SJCRH30 (cell line): ENCODE results near the gene SCEL. TPM values are rescaled to one million over a fixed set of nuclear protein-coding genes. Genes with fewer than 3 reads are reported as not detected.
A peak's percentile ranks its signal among the peaks of the same experiment; 100 is the strongest.
"Not testable (repeated sequence)": the region's sequence is repeated elsewhere in the genome, so short reads cannot be mapped to it uniquely, and the experiment has no call there.

Source experiments
- DNase-seq, 2 experiments: peaks; one replicate each; pipeline ENCODE4 v3.0.0-alpha.2; 2015 to 2020
- H3K27ac ChIP-seq: fragments of 250-450 bp; sonication (Bioruptor Pico); 2 replicates; pipeline ENCODE4 v1.5.1; 2020; ENCODE audit warnings: mild to moderate bottlenecking, moderate library complexity
- H3K27me3 ChIP-seq: fragments of 250-450 bp; sonication (Bioruptor Pico); 2 replicates; pipeline ENCODE4 v1.5.1; 2020; ENCODE audit warnings: mild to moderate bottlenecking, moderate library complexity
- H3K36me3 ChIP-seq: fragments of 250-450 bp; sonication (Bioruptor Pico); 2 replicates; pipeline ENCODE4 v1.5.1; 2020; ENCODE audit warnings: mild to moderate bottlenecking, moderate library complexity
- H3K4me1 ChIP-seq: fragments of 250-450 bp; sonication (Bioruptor Pico); 2 replicates; pipeline ENCODE4 v1.5.1; 2020; ENCODE audit warnings: mild to moderate bottlenecking, moderate library complexity
- H3K4me3 ChIP-seq: fragments of 250-450 bp; sonication (Bioruptor Pico); 2 replicates; pipeline ENCODE4 v1.5.1; 2020; ENCODE audit warnings: mild to moderate bottlenecking, moderate library complexity
- H3K9me3 ChIP-seq: fragments of 250-450 bp; sonication (Bioruptor Pico); replicated peaks from 2 replicates; pipeline ENCODE4 v1.5.1; 2020; ENCODE audit warnings: mild to moderate bottlenecking, moderate library complexity
- total RNA-seq: library from RNA; depleted of rRNA; stranded (reverse); fragments of >200 nt; shearing (Covaris generic); gene quantifications from 2 replicates; pipeline ENCODE4 v1.2.3, GENCODE V29; 2014

The SCEL gene
- total RNA-seq, 1 experiment from 2014 or later: not detected

DNA sequence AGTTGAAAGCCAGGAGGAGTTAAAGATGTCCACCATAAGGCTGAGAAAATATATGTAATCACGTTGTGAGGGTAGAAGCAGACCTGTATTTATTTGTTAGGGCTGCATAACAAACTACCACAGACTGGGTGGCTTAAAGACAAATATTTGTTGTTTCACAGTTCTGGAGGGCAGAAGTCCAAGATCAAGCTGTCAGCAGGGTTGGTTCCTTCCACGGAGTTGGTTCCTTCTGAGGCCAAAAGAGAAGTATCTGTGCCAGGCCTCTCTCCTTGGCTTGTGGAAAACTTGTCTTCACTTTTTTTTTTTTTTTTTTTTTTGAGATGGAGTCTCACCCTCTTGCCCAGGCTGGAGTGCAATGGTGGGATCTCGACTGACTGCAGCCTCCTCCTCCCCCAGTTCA, 88.3 kb downstream of the SCEL start:
- no peaks in the 10 kb centered on the region for H3K27me3 ChIP-seq
- DNase-seq: no peak
- H3K27ac ChIP-seq: no peak overlapping the region
- H3K4me1 ChIP-seq: no peaks in the 10 kb centered on the region
- no peak overlapping the region for H3K4me3 ChIP-seq
- no peaks in the 10 kb centered on the region for H3K9me3 ChIP-seq
- no peaks in the 10 kb centered on the region for H3K36me3 ChIP-seq

DNA sequence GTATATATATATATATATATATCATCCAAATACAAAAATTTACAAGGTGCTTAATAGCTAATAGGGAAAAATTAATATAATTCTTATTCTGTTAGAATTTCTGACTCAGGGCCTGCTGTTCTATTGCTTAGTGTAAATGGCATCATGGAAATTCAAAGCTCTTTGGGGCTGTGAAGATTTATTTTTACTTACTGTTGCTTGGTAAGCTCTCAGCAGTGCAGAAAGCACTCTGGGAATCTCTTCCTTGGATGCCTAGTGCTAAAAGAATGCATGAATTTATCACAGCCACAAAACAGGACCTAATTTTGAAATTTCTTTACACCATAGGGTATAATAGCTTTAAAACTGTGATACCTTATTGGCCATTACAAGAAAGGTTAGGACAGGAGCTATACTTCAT, 92.7 kb downstream of the SCEL start:
- Histone ChIP-seq H3K36me3 (no peaks in the 10 kb centered on the region), H3K4me3 (no peak overlapping the region), H3K9me3 (no peaks in the 10 kb centered on the region; the same call in 1 of the 2 replicates), H3K4me1 (no peaks in the 10 kb centered on the region), H3K27me3 (no peaks in the 10 kb centered on the region), H3K27ac (no peak overlapping the region)
- DNase-seq: no peak

DNA sequence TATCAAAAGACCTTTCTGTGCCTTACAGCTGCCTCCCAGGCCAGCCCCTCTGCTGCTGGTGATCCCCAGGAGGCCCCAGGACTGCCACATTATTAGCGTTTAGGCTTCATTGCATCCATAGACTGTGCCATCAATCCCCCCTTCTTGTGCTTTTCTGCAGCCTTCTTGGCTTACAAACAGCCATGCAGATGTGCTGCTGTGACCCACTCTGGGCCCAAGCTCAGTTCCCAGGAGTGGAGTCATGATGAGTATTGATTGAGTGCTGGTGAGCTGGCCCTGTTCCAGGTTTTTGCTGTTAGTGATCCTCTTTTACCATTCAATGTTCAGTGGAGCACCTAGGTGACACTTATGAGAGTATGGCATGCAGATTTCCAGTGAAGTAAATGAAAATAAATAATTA, 102.1 kb downstream of the SCEL start:
- no peak for DNase-seq
- Histone ChIP-seq H3K27ac (no peak overlapping the region), H3K27me3 (no peaks in the 10 kb centered on the region), H3K9me3 (no peaks in the 10 kb centered on the region; the same call in 1 of the 2 replicates), H3K4me1 (no peaks in the 10 kb centered on the region), H3K36me3 (no peaks in the 10 kb centered on the region), H3K4me3 (no peak overlapping the region)

DNA sequence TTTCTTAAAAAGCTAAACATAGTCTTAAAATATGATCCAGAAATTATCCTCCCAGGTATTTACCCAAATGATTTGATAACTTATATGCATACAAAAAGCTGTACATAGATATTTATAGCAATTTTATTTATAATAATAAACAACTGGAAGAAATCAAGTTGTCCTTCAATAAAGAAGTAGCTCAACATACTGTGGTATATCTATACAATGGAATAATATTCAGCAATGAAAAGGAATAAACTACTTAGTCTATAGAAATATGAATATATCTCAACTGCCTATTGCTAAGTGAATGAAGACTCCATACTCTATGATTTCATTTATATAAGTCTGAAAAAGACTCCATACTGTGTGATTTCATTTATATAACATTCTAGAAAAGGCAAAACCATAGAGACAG, 114.9 kb downstream of the SCEL start:
- H3K27ac ChIP-seq: no peak overlapping the region
- no peaks in the 10 kb centered on the region for H3K27me3 ChIP-seq
- H3K4me3 ChIP-seq: no peak overlapping the region
- no peaks in the 10 kb centered on the region for H3K4me1 ChIP-seq
- no peak for DNase-seq
- H3K36me3 ChIP-seq: no peaks in the 10 kb centered on the region
- no peaks in the 10 kb centered on the region for H3K9me3 ChIP-seq

DNA sequence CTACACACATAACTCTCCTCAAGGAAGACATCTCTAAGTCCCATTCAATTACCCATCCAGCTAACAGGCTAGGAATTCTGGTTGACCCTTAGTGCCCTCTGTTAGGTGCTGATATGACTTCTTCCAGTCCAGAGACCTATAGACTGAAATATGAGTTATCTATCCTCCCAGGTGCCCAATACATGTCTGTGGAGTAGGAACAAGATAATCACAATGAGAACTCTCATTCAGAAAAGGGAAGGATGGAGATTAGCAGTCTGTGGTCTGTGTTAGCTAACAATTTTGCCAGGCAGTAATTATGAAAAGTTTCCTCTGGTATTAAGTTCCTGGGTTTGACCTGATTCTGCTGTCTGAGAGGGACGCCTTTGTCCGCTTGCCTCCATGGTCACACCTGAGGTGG, 117.8 kb downstream of the SCEL start:
- Histone ChIP-seq H3K36me3 (no peaks in the 10 kb centered on the region), H3K4me3 (no peak overlapping the region), H3K27me3 (no peaks in the 10 kb centered on the region), H3K9me3 (no peaks in the 10 kb centered on the region; the same call in 1 of the 2 replicates), H3K4me1 (no peaks in the 10 kb centered on the region), H3K27ac (no peak overlapping the region)
- DNase-seq: no peak

DNA sequence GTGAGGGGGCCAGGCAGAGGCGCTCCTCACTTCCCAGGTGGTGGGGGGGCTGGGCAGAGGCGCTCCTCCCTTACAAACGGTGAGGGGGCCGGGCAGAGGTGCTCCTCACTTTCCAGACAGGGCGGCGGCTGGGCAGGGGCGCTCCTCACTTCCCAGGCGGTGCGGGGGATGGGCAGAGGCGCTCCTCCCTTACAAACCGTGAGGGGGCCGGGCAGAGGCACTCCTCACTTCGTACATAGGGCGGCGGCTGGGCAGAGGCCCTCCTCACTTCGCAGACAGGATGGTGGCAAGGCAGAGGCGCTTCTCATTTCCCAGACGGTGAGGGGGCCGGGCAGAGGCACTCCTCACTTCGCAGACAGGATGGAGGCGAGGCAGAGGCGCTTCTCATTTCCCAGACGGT, 124.5 kb downstream of the SCEL start:
- H3K9me3 ChIP-seq, H3K36me3 ChIP-seq, DNase-seq, H3K27ac ChIP-seq, H3K4me1 ChIP-seq, H3K4me3 ChIP-seq, H3K27me3 ChIP-seq: not testable (repeated sequence)

DNA sequence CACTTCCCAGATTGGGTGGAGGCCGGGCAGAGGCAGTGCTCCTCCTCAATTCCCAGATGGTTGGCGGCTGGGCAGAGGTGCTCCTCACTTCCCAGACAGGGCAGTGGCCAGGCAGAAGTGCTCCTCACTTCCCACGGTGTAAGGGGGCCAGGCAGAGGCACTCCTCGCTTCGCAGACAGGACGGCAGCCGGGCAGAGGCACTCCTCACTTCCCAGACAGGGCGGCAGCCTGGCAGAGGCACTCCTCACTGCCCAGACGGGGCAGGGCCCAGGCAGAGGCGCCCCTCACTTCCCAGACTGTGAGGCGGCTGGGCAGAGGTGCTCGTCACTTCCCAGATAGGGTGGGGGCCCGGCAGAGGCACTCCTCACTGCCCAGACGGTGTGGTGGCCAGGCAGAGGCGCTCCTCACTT, 125.3 kb downstream of the SCEL start:
- Histone ChIP-seq H3K4me1 (no peaks in the 10 kb centered on the region), H3K27me3 (no peaks in the 10 kb centered on the region), H3K9me3 (no peaks in the 10 kb centered on the region; the same call in 1 of the 2 replicates), H3K4me3 (no peak overlapping the region), H3K27ac (no peak overlapping the region), H3K36me3 (no peaks in the 10 kb centered on the region)
- DNase-seq: no peak

DNA sequence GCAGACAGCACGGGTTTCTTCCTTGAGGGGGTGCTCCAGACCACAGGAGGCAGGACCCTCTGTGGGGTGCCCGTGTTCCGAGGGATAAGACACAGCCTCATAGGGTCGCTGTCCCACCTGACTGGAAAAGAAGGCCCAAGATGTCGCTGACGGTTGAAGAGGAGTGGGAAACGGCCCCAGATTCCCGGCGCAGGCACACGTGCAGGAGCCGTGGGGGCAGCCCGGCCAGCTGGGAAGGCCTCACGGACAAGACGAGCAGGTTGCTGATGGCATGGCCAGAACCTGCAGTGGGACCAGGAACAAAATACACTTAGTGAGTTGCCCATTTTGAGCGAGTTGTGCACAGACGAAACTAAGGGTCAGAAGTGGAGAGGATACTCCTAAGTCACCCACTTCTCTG, 126.8 kb downstream of the SCEL start:
- not testable (repeated sequence) for H3K9me3 ChIP-seq, H3K4me1 ChIP-seq, H3K36me3 ChIP-seq

DNA sequence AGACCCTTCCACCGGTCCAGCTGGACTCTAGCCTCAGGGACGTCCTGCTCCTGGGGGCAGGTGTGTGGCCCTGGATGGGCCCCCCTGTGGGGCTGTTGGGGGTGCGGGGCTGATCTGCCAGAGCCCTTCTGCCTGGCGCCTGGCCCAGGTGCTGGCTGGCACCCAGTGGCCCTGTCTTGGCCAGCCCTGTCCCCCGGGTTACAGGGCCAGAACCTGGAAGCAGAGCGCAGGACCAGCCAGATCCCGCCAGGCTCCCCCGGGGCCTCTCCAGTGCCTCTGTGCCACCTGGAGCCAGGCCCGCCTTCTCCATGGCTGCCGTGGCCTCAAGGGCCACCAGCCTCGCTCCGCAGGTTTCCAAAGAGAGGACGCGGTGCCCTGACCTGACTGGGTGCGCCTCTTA, 127.3 kb downstream of the SCEL start:
- DNase-seq, H3K4me3 ChIP-seq, H3K36me3 ChIP-seq, H3K27me3 ChIP-seq, H3K4me1 ChIP-seq, H3K27ac ChIP-seq, H3K9me3 ChIP-seq: not testable (repeated sequence)

More for the DNA sequence above, 126.8 kb downstream of the SCEL start:
- H3K27me3 ChIP-seq, H3K27ac ChIP-seq, DNase-seq, H3K4me3 ChIP-seq: not testable (repeated sequence)

DNA sequence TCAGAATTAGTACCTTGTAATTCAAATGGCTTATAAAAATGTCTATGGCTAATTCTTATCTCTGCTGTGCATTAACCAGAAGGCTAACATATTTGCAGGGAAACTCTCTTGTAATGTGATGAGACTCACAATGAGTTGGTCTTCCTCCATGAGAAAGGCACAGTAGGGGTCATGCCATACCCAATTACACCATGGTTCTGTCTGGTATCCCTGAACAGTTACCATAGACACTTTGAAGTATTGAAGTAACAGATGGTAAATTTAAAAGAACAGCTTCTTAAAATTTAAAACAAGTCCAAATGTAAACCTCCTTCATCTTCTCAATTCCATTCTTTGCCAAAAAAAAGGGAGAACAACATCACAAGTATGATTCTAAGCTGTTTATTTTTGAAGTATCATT, 139.3 kb downstream of the SCEL start:
- no peak overlapping the region for H3K27ac ChIP-seq
- no peaks in the 10 kb centered on the region for H3K36me3 ChIP-seq
- no peaks in the 10 kb centered on the region for H3K9me3 ChIP-seq
- DNase-seq: no peak
- no peaks in the 10 kb centered on the region for H3K4me1 ChIP-seq
- H3K4me3 ChIP-seq: no peak overlapping the region
- no peaks in the 10 kb centered on the region for H3K27me3 ChIP-seq

DNA sequence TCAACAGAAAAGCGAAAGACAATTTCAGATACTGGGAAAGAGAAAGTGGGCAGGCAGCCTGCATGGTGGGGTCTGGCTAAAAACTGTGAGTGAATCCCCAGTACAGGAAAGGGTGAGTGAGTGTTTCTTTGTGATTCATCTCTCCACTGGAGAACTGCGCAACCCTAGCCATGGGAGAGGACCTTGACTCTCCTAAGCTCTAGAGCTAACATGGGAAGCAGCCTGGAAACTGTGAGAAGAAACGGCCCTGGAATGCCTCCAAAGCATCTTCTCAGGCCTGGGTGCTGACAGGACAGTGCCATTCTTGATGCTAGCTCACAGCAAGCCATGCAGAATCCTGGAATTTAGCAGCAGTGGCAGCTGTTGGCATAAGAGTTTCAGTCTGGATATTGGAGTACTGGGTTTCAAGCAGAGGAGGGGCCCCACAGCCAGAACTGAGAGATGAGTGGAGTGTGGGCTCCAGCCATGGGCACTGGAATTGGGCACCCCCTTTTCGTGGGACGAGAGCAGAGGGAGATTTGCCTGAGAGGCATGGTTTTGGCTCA, 143.3 kb downstream of the SCEL start:
- no peaks in the 10 kb centered on the region for H3K4me1 ChIP-seq
- peak in 1 of 2 experiments; percentile 2 for DNase-seq
- no peaks in the 10 kb centered on the region for H3K27me3 ChIP-seq
- no peaks in the 10 kb centered on the region for H3K9me3 ChIP-seq
- H3K27ac ChIP-seq: no peak overlapping the region
- H3K36me3 ChIP-seq: no peaks in the 10 kb centered on the region
- H3K4me3 ChIP-seq: no peak overlapping the region

DNA sequence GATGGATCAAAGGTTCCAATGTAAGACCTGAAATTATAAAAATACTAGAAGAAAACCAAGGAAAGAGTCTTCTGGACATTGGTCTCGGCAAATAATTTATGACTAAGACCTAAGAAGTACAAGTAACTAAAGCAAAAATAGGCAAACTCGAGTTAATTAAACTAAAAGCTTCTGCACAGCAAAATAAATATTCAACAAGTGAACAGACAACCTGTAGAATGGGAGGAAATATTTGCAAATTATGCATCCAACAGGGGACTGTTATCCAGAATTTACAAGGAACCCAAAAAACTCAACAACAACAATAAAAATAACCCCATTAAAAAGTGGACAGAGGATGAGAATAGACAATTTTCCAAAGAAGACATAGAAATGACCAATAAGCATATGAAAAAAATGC, 152.3 kb downstream of the SCEL start:
- Histone ChIP-seq H3K27me3 (no peaks in the 10 kb centered on the region), H3K4me1 (no peaks in the 10 kb centered on the region), H3K9me3 (no peaks in the 10 kb centered on the region), H3K4me3 (no peak overlapping the region), H3K27ac (no peak overlapping the region), H3K36me3 (no peaks in the 10 kb centered on the region)
- no peak for DNase-seq

DNA sequence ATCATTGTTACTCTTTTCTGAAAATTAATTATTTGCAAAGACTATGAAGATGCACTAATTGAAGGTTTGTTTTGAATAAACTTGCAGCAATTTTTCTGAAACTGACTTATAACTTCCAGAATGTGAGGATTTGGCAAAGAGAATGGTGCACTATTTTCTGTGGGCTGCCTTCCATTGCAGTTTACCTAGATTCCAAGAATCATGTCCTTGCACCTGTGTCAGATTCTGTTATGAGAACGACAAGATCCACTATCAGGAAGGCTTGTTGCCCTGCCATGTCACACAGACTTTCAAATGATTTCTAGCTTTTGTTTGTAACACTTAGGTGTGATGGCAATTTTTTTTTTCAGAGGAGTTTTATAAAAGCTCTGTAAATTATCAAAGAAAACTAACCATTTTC, 156.4 kb downstream of the SCEL start:
- no peaks in the 10 kb centered on the region for H3K4me1 ChIP-seq
- no peak overlapping the region for H3K4me3 ChIP-seq
- no peaks in the 10 kb centered on the region for H3K9me3 ChIP-seq
- H3K27ac ChIP-seq: no peak overlapping the region
- no peaks in the 10 kb centered on the region for H3K36me3 ChIP-seq
- DNase-seq: no peak
- no peaks in the 10 kb centered on the region for H3K27me3 ChIP-seq

DNA sequence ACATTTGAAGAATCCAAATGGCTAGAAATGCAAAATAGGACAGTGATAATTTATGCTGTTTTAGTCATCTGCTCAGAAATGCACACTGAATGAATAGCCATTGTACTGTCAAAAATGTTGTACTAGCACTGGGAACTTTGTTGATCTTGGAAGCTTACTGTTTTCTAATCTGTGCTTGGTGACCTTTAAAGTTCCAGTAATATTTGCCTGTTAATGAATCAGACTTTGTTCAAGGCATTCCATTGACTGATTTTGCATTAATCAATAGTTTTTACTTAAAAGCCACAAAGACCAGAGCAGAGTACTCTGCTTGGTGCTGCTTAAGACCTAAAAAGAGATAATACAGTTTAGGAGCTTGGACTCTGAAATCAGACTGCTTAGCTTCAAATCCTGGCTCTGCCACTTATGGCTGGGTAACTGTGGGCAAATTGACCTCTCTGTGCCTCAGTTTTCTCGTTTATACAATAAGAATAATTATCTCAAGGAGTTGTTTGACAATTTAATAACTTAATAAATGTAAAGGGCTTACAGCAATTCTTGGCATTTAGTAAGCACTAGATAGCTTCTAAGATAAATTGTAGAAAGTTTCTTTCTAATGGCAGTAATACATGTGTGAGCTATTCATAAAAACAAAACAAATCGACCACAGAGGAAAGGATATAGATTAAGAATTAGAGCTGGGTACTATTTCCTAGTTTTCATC, 157.4 kb downstream of the SCEL start:
- Histone ChIP-seq H3K27ac (no peak overlapping the region), H3K36me3 (no peaks in the 10 kb centered on the region), H3K4me3 (no peak overlapping the region), H3K9me3 (no peaks in the 10 kb centered on the region), H3K27me3 (no peaks in the 10 kb centered on the region), H3K4me1 (no peaks in the 10 kb centered on the region)
- no peak for DNase-seq

DNA sequence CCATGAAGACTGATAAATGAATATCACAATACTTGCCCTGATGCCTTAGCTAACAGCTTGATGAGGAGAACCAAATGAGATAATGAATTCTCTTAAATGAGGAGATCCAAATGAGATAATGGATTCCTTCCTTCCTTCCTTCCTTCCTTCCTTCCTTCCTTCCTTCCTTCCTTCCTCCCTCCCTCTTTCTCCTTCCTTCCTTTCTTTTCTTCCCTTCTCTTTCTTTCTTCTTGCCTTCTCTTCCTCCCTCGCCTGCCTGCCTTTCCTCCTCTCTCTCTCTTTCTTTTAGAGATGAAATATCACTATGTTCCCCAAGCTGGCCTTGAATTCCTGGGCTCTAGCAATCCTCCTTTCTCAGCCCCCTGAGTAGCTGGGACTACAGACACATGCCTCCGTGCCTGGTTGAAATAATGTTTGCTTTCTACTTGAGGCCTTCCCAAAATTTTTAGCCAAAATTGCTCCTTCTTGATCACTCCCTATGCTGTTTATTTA, 158.0 kb downstream of the SCEL start:
- Histone ChIP-seq H3K4me1 (no peaks in the 10 kb centered on the region), H3K27me3 (no peaks in the 10 kb centered on the region), H3K9me3 (no peaks in the 10 kb centered on the region), H3K36me3 (no peaks in the 10 kb centered on the region), H3K4me3 (no peak overlapping the region), H3K27ac (no peak overlapping the region)
- no peak for DNase-seq
